ENCODE data around the gene LIMD2.
A peak's percentile ranks its signal among the peaks of the same experiment; 100 is the strongest.

The LIMD2 gene

DNA sequence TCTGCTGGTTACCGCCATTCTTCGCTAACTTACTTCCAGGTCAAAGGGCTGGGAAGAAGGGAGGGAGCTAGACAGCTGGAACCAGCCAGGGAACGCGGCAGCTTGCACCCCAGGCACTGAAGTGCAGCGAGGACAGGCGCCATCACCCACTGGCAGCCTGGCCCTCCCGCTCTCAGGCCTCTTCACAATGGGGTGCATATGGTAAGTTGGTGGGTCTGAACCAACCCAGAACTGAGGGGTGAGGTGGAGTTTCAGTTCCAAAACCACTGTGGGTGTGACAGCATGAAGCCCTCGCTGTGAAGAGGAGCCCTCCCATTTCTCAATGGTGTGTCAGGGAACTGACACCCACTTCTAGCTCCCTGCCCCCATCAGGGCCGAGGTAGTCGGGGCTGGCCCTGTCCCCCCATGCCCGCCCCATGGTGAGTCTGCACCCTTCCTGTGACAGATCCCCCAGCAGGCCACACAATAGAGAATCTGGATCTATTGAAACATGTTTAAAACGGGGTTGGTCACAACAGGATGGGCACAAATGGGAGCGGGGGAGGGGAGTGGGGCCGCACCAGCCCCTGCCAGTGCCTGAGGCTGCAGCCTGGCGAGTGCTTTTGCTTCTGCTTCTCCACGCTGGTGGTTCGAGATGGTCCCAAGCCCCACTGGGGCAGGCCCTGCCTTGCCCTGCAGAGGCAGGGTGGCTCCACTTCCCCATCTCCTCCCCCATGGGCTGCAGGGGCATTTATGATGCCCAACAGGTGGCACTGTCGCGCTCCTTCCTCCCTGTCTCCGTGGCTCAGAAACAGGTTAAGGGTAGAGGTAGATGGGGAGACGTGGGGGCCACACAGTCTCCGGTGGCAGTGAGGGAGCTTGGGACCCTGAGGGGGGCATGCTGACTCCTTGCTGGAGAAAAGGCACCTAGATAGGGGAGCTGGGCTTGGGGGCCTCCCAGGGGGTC is 2.3 kb downstream of the LIMD2 start:
- peak; percentile 92 for DNase-seq (ENCODE audit: low read depth)
- TF ChIP-seq CTCF (IDR thresholded peaks at IDR 0.05; ENCODE audit: insufficient read depth, low read depth, low read length, missing control alignments): peak; percentile 75
- peak overlapping the region; percentile 87 for H3K4me3 ChIP-seq (ENCODE audit: low read depth, low read length)

DNA sequence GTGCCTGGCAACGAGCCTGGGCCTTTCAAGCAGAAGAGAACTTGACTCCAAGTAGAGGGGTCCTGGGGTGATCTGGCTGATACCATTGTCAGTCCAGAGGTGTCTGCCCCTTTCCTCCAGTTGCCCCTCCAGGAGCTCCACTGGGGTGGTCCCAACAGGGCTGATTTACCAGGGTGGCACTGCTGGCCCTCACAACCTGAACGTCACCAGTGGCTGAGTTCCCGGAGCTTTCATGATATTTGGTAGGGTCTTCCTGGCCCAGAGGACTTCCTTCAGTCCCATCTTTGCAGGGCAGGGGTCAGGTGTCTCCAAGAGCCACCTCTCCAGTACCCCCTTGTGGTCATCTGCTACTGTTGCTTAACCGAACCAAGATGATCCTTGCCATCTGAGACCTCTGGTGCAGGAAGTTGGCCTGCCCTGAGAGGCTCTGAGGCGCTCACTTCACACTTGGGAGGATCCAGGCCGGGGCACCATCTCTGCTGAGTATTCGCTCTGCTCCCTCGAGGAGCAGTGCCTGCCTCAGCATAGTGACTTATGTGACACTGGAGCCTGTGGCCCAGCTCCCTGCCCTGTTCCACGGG is 3.5 kb downstream of the LIMD2 start:
- peak overlapping the region; percentile 87 for H3K4me3 ChIP-seq (ENCODE audit: low read depth, low read length)
- peak; percentile 86 for DNase-seq (ENCODE audit: low read depth)
- TF ChIP-seq CTCF (IDR thresholded peaks at IDR 0.05; ENCODE audit: insufficient read depth, low read depth, low read length, missing control alignments): peak; percentile 52

DNA sequence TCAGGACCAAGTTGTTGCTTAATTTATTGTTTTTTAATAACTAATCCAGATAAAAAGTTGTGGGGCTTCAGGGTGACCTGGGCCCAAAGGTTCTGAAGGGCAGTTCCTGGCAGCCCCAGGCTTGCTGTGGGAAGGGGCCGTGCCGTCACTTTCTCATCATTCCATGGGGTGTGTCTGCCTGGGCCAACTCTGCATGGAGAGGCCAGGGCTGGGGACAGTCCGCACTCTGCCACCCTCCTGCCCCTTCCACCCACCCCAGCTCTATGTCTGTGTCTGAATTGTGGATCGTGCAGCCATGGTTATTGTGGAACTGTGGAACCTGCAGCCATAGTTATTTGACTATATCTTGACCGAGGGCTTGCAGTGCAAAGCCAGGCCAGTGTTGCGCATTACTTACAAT is 4.0 kb downstream of the LIMD2 start:
- TF ChIP-seq CTCF (IDR thresholded peaks at IDR 0.05; ENCODE audit: insufficient read depth, low read depth, low read length, missing control alignments): no peak
- DNase-seq (ENCODE audit: low read depth): no peak
- H3K4me3 ChIP-seq (ENCODE audit: low read depth, low read length): no peak overlapping the region

DNA sequence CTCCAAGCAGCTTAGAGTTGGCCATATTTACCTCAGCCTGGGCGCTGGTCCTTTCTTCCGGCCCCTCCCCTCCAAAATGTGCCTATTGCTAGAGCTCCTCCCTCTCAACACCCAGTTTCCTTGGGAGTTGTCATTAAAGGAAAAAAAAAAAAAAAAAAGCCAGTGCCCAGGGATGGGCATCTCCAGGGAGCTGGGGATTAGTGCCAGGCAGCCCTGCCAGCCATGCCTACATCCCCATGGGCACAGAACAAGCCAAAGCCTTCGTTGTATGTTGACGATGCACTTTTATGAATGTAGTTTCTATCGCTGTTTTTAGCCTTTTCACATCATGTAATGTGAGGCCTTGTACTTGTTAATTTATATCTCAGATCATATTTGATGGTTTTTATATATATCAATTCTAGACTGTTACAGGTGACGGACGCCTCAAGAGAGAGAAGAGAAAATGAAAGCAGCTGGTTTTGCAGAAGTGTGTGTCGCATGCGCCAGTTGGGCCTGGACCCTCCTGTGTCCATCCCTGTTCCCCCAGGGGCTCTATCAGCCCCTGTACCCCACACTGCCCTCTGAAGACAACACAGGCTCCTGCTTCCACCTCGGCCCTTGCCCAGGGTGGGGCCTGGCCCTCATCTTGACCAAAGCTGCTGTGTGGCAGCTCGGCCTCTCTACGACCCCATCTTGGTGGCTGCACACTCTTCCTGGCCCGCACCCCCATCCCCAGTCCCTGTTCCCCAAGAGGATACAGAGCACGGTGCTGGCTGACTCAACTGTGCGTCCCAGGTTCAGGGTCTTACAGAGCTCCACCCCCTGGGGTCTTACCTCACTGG is 4.8 kb downstream of the LIMD2 start:
- TF ChIP-seq CTCF (IDR thresholded peaks at IDR 0.05; ENCODE audit: insufficient read depth, low read depth, low read length, missing control alignments): no peak
- no peak overlapping the region for H3K4me3 ChIP-seq (ENCODE audit: low read depth, low read length)
- DNase-seq (ENCODE audit: low read depth): peak; percentile 37

DNA sequence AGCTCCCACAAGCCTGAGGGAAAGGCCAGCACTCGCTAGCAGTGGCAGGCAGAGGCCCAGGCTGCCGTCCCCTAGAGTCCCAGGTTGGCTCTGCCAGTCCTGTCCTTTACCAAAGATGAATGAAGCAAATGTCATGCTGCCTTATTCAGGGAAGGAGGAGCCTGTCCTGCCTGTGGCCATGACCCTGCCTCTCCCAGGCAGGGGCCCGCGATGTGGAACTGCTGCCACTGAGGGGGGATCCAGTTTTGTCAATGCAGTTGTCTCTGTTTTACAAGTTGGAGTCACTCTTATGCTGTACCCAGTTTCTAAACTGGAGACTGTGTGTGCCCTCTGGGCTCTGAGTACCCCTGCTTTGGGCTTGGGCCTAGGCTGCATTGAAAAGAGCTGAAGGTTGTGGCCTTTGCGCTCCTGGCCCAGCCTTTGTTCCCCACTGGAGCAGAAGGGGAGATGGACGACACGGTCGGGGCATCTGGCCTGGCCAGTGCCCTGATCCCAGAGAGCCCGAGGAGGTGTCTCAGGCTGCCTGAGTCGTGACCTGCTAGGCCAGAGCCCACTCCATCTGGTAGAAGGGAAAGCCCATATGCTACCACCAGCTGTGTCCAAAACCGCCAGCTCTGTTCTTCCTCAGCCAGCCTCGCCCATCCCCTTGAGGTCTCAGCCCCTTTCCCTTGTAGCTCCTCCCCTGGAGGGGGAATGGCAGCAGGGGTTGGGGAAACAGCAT is 5.5 kb downstream of the LIMD2 start:
- H3K4me3 ChIP-seq (ENCODE audit: low read depth, low read length): no peak overlapping the region
- DNase-seq (ENCODE audit: low read depth): peak; percentile 36
- no peak for TF ChIP-seq CTCF (IDR thresholded peaks at IDR 0.05; ENCODE audit: insufficient read depth, low read depth, low read length, missing control alignments)

GRCh38 chr17:63693411-63694113 is 6.4 kb downstream of the LIMD2 start:
- DNase-seq (ENCODE audit: low read depth): no peak
- TF ChIP-seq CTCF (IDR thresholded peaks at IDR 0.05; ENCODE audit: insufficient read depth, low read depth, low read length, missing control alignments): no peak
- H3K4me3 ChIP-seq (ENCODE audit: low read depth, low read length): no peak overlapping the region

Measured in GM12865 (cell line).